ENCODE results near the gene PKIB.

- TF ChIP-seq CTCF (IDR thresholded peaks at IDR 0.05) (no peak), POLR2A (IDR thresholded peaks at IDR 0.05) (no peak), EP300 (IDR thresholded peaks at IDR 0.05) (no peak)
Observed at GRCh38 chr6:122624853-122625252, 14.6 kb downstream of the PKIB start.

All from ovary (tissue), 3 donors.